HEK293 (cell line): Measurements from ENCODE around the gene EXOC1.

ENCODE experiments used
- CTCF ChIA-PET: fragments of 350-600 bp; formaldehyde crosslinking; extraction: SDS; loops from one replicate; lab custom pipeline; 2021; ENCODE audit warnings: antibody characterized with exemption; lab: Yijun Ruan, JAX
- POLR2A ChIA-PET: fragments of 300-600 bp; formaldehyde crosslinking; extraction: SDS; loops from one replicate; lab custom pipeline; 2020; ENCODE audit warnings: antibody characterized with exemption, inconsistent platforms; lab: Yijun Ruan, JAX
- H3K27ac ChIP-seq: fragments of 200-500 bp; sonication (Bioruptor generic); 2 replicates; pipeline ENCODE4 v1.5.1; 2014; ENCODE audit warnings: low read depth, low read length, control low read depth, inconsistent platforms; ENCODE audit errors: extremely low read depth
- H3K36me3 ChIP-seq, 2 experiments: fragments of 200-500 bp in 1 of 2; sonication (Bioruptor generic) in 1 of 2; 1 replicate in 1 of 2; 2 replicates in 1 of 2; pipeline ENCODE4 v1.5.1; 2014 to 2017; ENCODE audit warnings: inconsistent platforms in 2 of 2, low read length in 2 of 2; ENCODE audit not compliant: control insufficient read depth in 2 of 2, insufficient read depth in 1 of 2
- H3K4me1 ChIP-seq: fragments of 200-500 bp; sonication (Bioruptor generic); 2 replicates; pipeline ENCODE4 v1.5.1; 2014; ENCODE audit warnings: mild to moderate bottlenecking, low read length, inconsistent platforms; ENCODE audit not compliant: control insufficient read depth, insufficient read depth
- H3K4me3 ChIP-seq: 2 replicates; pipeline ENCODE4 v1.5.1; 2011; ENCODE audit warnings: low read depth, mild to moderate bottlenecking, control low read depth, low read length, moderate library complexity
- H3K9me3 ChIP-seq: fragments of 200-500 bp; sonication (Bioruptor generic); 2 replicates; pipeline ENCODE4 v1.5.1; 2014; ENCODE audit warnings: low read depth, low read length, inconsistent platforms; ENCODE audit not compliant: control insufficient read depth, insufficient read depth
- ATF2 ChIP-seq: fragments of 450-650 bp; formaldehyde crosslinking; IDR thresholded peaks from 2 replicates; pipeline ENCODE4 v1.5.1; 2016; ENCODE audit warnings: missing biosample characterization, missing genetic modification characterization, low read depth
- GFI1B ChIP-seq: fragments of 450-650 bp; formaldehyde crosslinking; IDR thresholded peaks from 2 replicates; pipeline ENCODE4 v1.5.1; 2016; ENCODE audit warnings: missing biosample characterization, missing genetic modification characterization
- GLIS1 ChIP-seq: fragments of 450-650 bp; formaldehyde crosslinking; IDR thresholded peaks from 2 replicates; pipeline ENCODE4 v1.5.1; 2016; ENCODE audit warnings: missing biosample characterization, missing genetic modification characterization
- HOXA7 ChIP-seq: sonication (generic); formaldehyde crosslinking; IDR thresholded peaks from 2 replicates; pipeline ENCODE4 v1.8.1; 2022; ENCODE audit warnings: missing genetic modification reagents, borderline replicate concordance
- KLF1 ChIP-seq: fragments of 450-650 bp; formaldehyde crosslinking; IDR thresholded peaks from 2 replicates; pipeline ENCODE4 v1.5.1; 2016; ENCODE audit warnings: missing biosample characterization, missing genetic modification characterization
- OSR2 ChIP-seq: fragments of 450-650 bp; formaldehyde crosslinking; IDR thresholded peaks from 2 replicates; pipeline ENCODE4 v1.5.1; 2016; ENCODE audit warnings: missing biosample characterization, missing genetic modification characterization
- PRDM1 ChIP-seq: fragments of 450-650 bp; formaldehyde crosslinking; IDR thresholded peaks from 2 replicates; pipeline ENCODE4; 2016; ENCODE audit warnings: missing biosample characterization, missing genetic modification characterization
- SP2 ChIP-seq: fragments of 450-650 bp; formaldehyde crosslinking; IDR thresholded peaks from 2 replicates; pipeline ENCODE4 v1.5.1; 2016; ENCODE audit warnings: missing biosample characterization, missing genetic modification characterization
- ZBTB6 ChIP-seq: fragments of 450-650 bp; formaldehyde crosslinking; IDR thresholded peaks from 2 replicates; pipeline ENCODE4 v1.5.1; 2017; ENCODE audit warnings: missing biosample characterization, missing genetic modification characterization
- ZNF114 ChIP-seq: fragments of 450-650 bp; formaldehyde crosslinking; IDR thresholded peaks from 2 replicates; pipeline ENCODE4 v1.5.0; 2017; ENCODE audit warnings: missing biosample characterization, missing genetic modification characterization
- ZNF23 ChIP-seq: fragments of 450-650 bp; formaldehyde crosslinking; IDR thresholded peaks from 2 replicates; pipeline ENCODE4 v1.5.1; 2016; ENCODE audit warnings: missing biosample characterization, missing genetic modification characterization, borderline replicate concordance
- ZNF266 ChIP-seq: fragments of 450-650 bp; formaldehyde crosslinking; IDR thresholded peaks from 2 replicates; pipeline ENCODE4 v1.5.1; 2016; ENCODE audit warnings: missing biosample characterization, missing genetic modification characterization, low read depth
- ZNF354C ChIP-seq: fragments of 450-650 bp; formaldehyde crosslinking; IDR thresholded peaks from 2 replicates; pipeline ENCODE4 v1.5.1; 2016; ENCODE audit warnings: missing biosample characterization, missing genetic modification characterization, low read depth, borderline replicate concordance
- ZNF362 ChIP-seq: fragments of 450-650 bp; formaldehyde crosslinking; IDR thresholded peaks from 2 replicates; pipeline ENCODE4 v1.5.1; 2016; ENCODE audit warnings: missing biosample characterization, missing genetic modification characterization
- ZNF433 ChIP-seq: fragments of 450-650 bp; formaldehyde crosslinking; IDR thresholded peaks from 2 replicates; pipeline ENCODE4 v1.5.1; 2016; ENCODE audit warnings: missing biosample characterization, missing genetic modification characterization, low read depth
- ZNF510 ChIP-seq: fragments of 450-650 bp; formaldehyde crosslinking; IDR thresholded peaks from 2 replicates; pipeline ENCODE4 v1.5.1; 2018; ENCODE audit warnings: mild to moderate bottlenecking, missing genetic modification characterization, missing biosample characterization; ENCODE audit not compliant: insufficient replicate concordance
- ZNF530 ChIP-seq: fragments of 450-650 bp; formaldehyde crosslinking; IDR thresholded peaks from 2 replicates; pipeline ENCODE4 v1.5.1; 2016; ENCODE audit warnings: low read depth, missing biosample characterization, missing genetic modification characterization
- ZNF610 ChIP-seq: fragments of 450-650 bp; formaldehyde crosslinking; IDR thresholded peaks from 2 replicates; pipeline ENCODE4 v1.5.1; 2016; ENCODE audit warnings: missing biosample characterization, missing genetic modification characterization, borderline replicate concordance
- ZNF624 ChIP-seq: fragments of 450-650 bp; formaldehyde crosslinking; IDR thresholded peaks from 2 replicates; pipeline ENCODE4 v1.5.1; 2017; ENCODE audit warnings: missing biosample characterization, missing genetic modification characterization
- ZNF645 ChIP-seq: fragments of 450-650 bp; formaldehyde crosslinking; IDR thresholded peaks from 2 replicates; pipeline ENCODE4; 2016; ENCODE audit warnings: missing biosample characterization, missing genetic modification characterization
- ZNF658 ChIP-seq: fragments of 450-650 bp; formaldehyde crosslinking; IDR thresholded peaks from 2 replicates; pipeline ENCODE4; 2016; ENCODE audit warnings: missing biosample characterization, missing genetic modification characterization
- ZNF768 ChIP-seq: fragments of 450-650 bp; formaldehyde crosslinking; IDR thresholded peaks from 2 replicates; pipeline ENCODE4 v1.5.1; 2018; ENCODE audit warnings: missing biosample characterization, mild to moderate bottlenecking, missing genetic modification characterization
- ZSCAN30 ChIP-seq: fragments of 450-650 bp; IDR thresholded peaks from 2 replicates; pipeline ENCODE4 v1.5.1; 2018; ENCODE audit warnings: missing biosample characterization, mild to moderate bottlenecking, missing genetic modification characterization, moderate library complexity

The EXOC1 gene

GRCh38 chr4:55927803-55928437, 74.5 kb downstream of the EXOC1 start:
- Histone ChIP-seq H3K27ac (no peak overlapping the region), H3K36me3 (no peaks in the 10 kb centered on the region), H3K4me3 (no peak overlapping the region), H3K4me1 (no peaks in the 10 kb centered on the region), H3K9me3 (no peaks in the 10 kb centered on the region)
- CTCF ChIA-PET, result no interaction called here
- POLR2A ChIA-PET, result no interaction called here
- TF ChIP-seq PRDM1 (no peak), ZNF658 (tag by site-specific recombination) (no peak), OSR2 (tag by site-specific recombination) (no peak), KLF1 (no peak), ZNF266 (no peak), ZNF114 (tag by site-specific recombination) (no peak), HOXA7 (CRISPR knock-in tag) (no peak), GFI1B (no peak), ZNF510 (no peak), ZBTB6 (tag by site-specific recombination) (no peak), GLIS1 (tag by site-specific recombination) (no peak), ATF2 (tag by site-specific recombination) (no peak)

GRCh38 chr4:55928846-55929245, 75.4 kb downstream of the EXOC1 start:
- Histone ChIP-seq H3K9me3 (no peaks in the 10 kb centered on the region), H3K4me1 (no peaks in the 10 kb centered on the region), H3K4me3 (no peak overlapping the region), H3K36me3 (no peaks in the 10 kb centered on the region), H3K27ac (no peak overlapping the region)
- POLR2A ChIA-PET, result no interaction called here
- CTCF ChIA-PET, result interaction anchor here (0.6 kb wide), 1 partner anchor 12 kb away, joined by 3 read pairs; no protein-coding TSS in a partner anchor
- TF ChIP-seq ZNF114 (tag by site-specific recombination) (no peak), ZNF354C (tag by site-specific recombination) (no peak), ZNF530 (tag by site-specific recombination) (no peak), ZNF645 (tag by site-specific recombination) (no peak), ZNF768 (no peak), ZNF624 (tag by site-specific recombination) (no peak), ZNF610 (no peak), ZNF362 (tag by site-specific recombination) (no peak), ZNF23 (no peak), ZNF433 (tag by site-specific recombination) (no peak), ZSCAN30 (tag by site-specific recombination) (no peak), SP2 (tag by site-specific recombination) (no peak)
